ENCODE measurements around the gene ANKRD37.

Gene ANKRD37

GRCh38 chr4:185363251-185363650, 33.4 kb upstream of the ANKRD37 start:
- Histone ChIP-seq H3K27me3 (ENCODE audit: insufficient read depth, poor library complexity, severe bottlenecking) (peaks cover 3% of the 10 kb centered on the region), H3K4me3 (replicated peaks; ENCODE audit: insufficient read depth, low read length) (no peak overlapping the region), H3K27ac (replicated peaks) (no peak overlapping the region)
- TF ChIP-seq POLR2AphosphoS5 (IDR thresholded peaks at IDR 0.05; ENCODE audit: low read depth) (no peak), REST (IDR thresholded peaks at IDR 0.05; ENCODE audit: insufficient replicate concordance, low read depth) (no peak), CTCF (IDR thresholded peaks at IDR 0.05; ENCODE audit: insufficient read depth, low read length) (no peak), SPI1 (IDR thresholded peaks at IDR 0.05; ENCODE audit: borderline replicate concordance, low read depth) (no peak), GABPA (IDR thresholded peaks at IDR 0.05; ENCODE audit: low read depth) (no peak)
- DNase-seq (ENCODE audit: low read depth in 1 of 2, low spot score in 1 of 2), result no peak

- H3K4me3 ChIP-seq (replicated peaks; ENCODE audit: insufficient read depth, low read length), result no peak overlapping the region
- peaks cover 5% of the 10 kb centered on the region for H3K27me3 ChIP-seq (ENCODE audit: insufficient read depth, poor library complexity, severe bottlenecking)
- TF ChIP-seq REST (IDR thresholded peaks at IDR 0.05; ENCODE audit: insufficient replicate concordance, low read depth) (no peak), CTCF (IDR thresholded peaks at IDR 0.05; ENCODE audit: insufficient read depth, low read length) (no peak), SPI1 (IDR thresholded peaks at IDR 0.05; ENCODE audit: borderline replicate concordance, low read depth) (no peak), GABPA (IDR thresholded peaks at IDR 0.05; ENCODE audit: low read depth) (no peak), POLR2AphosphoS5 (IDR thresholded peaks at IDR 0.05; ENCODE audit: low read depth) (no peak)
- no peak for DNase-seq (ENCODE audit: low read depth in 1 of 2, low spot score in 1 of 2)
- no peak overlapping the region for H3K27ac ChIP-seq (replicated peaks)
These were observed 31.8 kb upstream of the ANKRD37 start for GRCh38 chr4:185364886-185365285.

GRCh38 chr4:185369731-185370130, 26.9 kb upstream of the ANKRD37 start:
- TF ChIP-seq GABPA (IDR thresholded peaks at IDR 0.05; ENCODE audit: low read depth), result no peak
- no peak for TF ChIP-seq CTCF (IDR thresholded peaks at IDR 0.05; ENCODE audit: insufficient read depth, low read length)
- no peak for TF ChIP-seq SPI1 (IDR thresholded peaks at IDR 0.05; ENCODE audit: borderline replicate concordance, low read depth)
- H3K27ac ChIP-seq (replicated peaks), result no peak overlapping the region
- H3K27me3 ChIP-seq (ENCODE audit: insufficient read depth, poor library complexity, severe bottlenecking), result peaks cover 5% of the 10 kb centered on the region
- DNase-seq (ENCODE audit: low read depth in 1 of 2, low spot score in 1 of 2), result no peak
- no peak overlapping the region for H3K4me3 ChIP-seq (replicated peaks; ENCODE audit: insufficient read depth, low read length)

- no peak for DNase-seq (ENCODE audit: low read depth in 1 of 2, low spot score in 1 of 2)
- no peak overlapping the region for H3K4me3 ChIP-seq (replicated peaks; ENCODE audit: insufficient read depth, low read length)
- H3K27ac ChIP-seq (replicated peaks), result no peak overlapping the region
- H3K27me3 ChIP-seq (ENCODE audit: insufficient read depth, poor library complexity, severe bottlenecking), result peaks cover 5% of the 10 kb centered on the region
- TF ChIP-seq GABPA (IDR thresholded peaks at IDR 0.05; ENCODE audit: low read depth) (no peak), SPI1 (IDR thresholded peaks at IDR 0.05; ENCODE audit: borderline replicate concordance, low read depth) (no peak), CTCF (IDR thresholded peaks at IDR 0.05; ENCODE audit: insufficient read depth, low read length) (no peak)
These were observed 26.2 kb upstream of the ANKRD37 start for GRCh38 chr4:185370268-185370949.
